WTC11 (cell line): ENCODE results near the gene RPN2. TPM values are rescaled to one million over a fixed set of nuclear protein-coding genes. Genes with fewer than 3 reads are reported as not detected.

ENCODE experiments used
- ATAC-seq: fragments of 200-7000 bp; cut with Tn5 transposase; 2 replicates; pipeline ENCODE4 v1.10.0; 2021; ENCODE audit warnings: mild to moderate bottlenecking, moderate library complexity
- CTCF ChIA-PET: fragments of 300-600 bp; sonication (Branson Sonifier 250); formaldehyde crosslinking; loops from one replicate; lab custom pipeline; 2021; ENCODE audit warnings: antibody characterized with exemption; lab: Charles Lee
- POLR2A ChIA-PET: fragments of 350-600 bp; sonication (Branson Sonifier 250); formaldehyde crosslinking; loops from one replicate; lab custom pipeline; 2021; ENCODE audit warnings: antibody characterized with exemption; lab: Charles Lee
- DNase-seq: peaks from one replicate; pipeline ENCODE4 v3.0.0; 2021; ENCODE audit warnings: low spot score
- H3K27ac Mint-ChIP-seq: 2 replicates; pipeline ENCODE4 v1.8.0; 2021; ENCODE audit warnings: mixed read lengths
- H3K27me3 Mint-ChIP-seq: 2 replicates; pipeline ENCODE4 v1.8.0; 2021; ENCODE audit warnings: low read depth, mild to moderate bottlenecking, moderate library complexity, mixed read lengths
- H3K36me3 Mint-ChIP-seq: 2 replicates; pipeline ENCODE4 v1.8.0; 2021; ENCODE audit warnings: mixed read lengths
- H3K4me1 Mint-ChIP-seq: 2 replicates; pipeline ENCODE4 v1.8.0; 2022; ENCODE audit warnings: mixed read lengths
- H3K4me3 Mint-ChIP-seq: 2 replicates; pipeline ENCODE4 v1.8.0; 2021; ENCODE audit warnings: mild to moderate bottlenecking, moderate library complexity, mixed read lengths
- H3K9me3 Mint-ChIP-seq: 2 replicates; pipeline ENCODE4 v1.8.0; 2021; ENCODE audit warnings: mixed read lengths
- ARID4B ChIP-seq: sonication (generic); formaldehyde crosslinking; IDR thresholded peaks from 2 replicates; pipeline ENCODE4 v1.8.0; 2023; ENCODE audit warnings: missing genetic modification reagents, mild to moderate bottlenecking, borderline replicate concordance
- CTCF ChIP-seq: fragments of 200-600 bp; IDR thresholded peaks from 2 replicates; pipeline ENCODE4 v1.8.0; 2022; ENCODE audit warnings: antibody characterized with exemption
- ESRRA ChIP-seq: sonication (generic); formaldehyde crosslinking; IDR thresholded peaks from 2 replicates; pipeline ENCODE4 v1.8.1; 2022; ENCODE audit warnings: mild to moderate bottlenecking, missing genetic modification reagents, borderline replicate concordance
- FOXJ3 ChIP-seq: sonication (generic); formaldehyde crosslinking; IDR thresholded peaks from 2 replicates; pipeline ENCODE4 v1.9.0; 2021; ENCODE audit warnings: missing genetic modification reagents, mild to moderate bottlenecking, borderline replicate concordance
- OVOL2 ChIP-seq: fragments of 250-450 bp; sonication (Bioruptor Pico); IDR thresholded peaks from 2 replicates; pipeline ENCODE4 v1.9.0; 2021; ENCODE audit warnings: mild to moderate bottlenecking, borderline replicate concordance
- ZBTB21 ChIP-seq: sonication (generic); formaldehyde crosslinking; IDR thresholded peaks from 2 replicates; pipeline ENCODE4 v1.8.1; 2023; ENCODE audit warnings: mild to moderate bottlenecking, missing genetic modification reagents, borderline replicate concordance
- ZNF423 ChIP-seq: fragments of 250-450 bp; sonication (Bioruptor Pico); IDR thresholded peaks from 2 replicates; pipeline ENCODE4 v2.1.2; 2022; ENCODE audit warnings: mild to moderate bottlenecking, moderate library complexity
- total RNA-seq: library from RNA; stranded (reverse); gene quantifications from 3 replicates; pipeline ENCODE4 v1.2.3, GENCODE V29; 2021
- TF ChIP-seq, protein P1 (sequence below): sonication (generic); formaldehyde crosslinking; IDR thresholded peaks from 2 replicates; pipeline ENCODE4 v1.8.1; 2023; ENCODE audit warnings: mild to moderate bottlenecking, missing genetic modification reagents, moderate library complexity
- TF ChIP-seq, protein P2 (sequence below): sonication (generic); formaldehyde crosslinking; IDR thresholded peaks from 2 replicates; pipeline ENCODE4 v1.8.0; 2022; ENCODE audit warnings: mild to moderate bottlenecking, missing genetic modification reagents
- TF ChIP-seq, protein P3 (sequence below): sonication (generic); formaldehyde crosslinking; IDR thresholded peaks from 2 replicates; pipeline ENCODE4 v1.8.1; 2023; ENCODE audit warnings: mild to moderate bottlenecking, missing genetic modification reagents, borderline replicate concordance

Gene RPN2
- total RNA-seq, 1 experiment from 2014 or later, result 205 TPM

GRCh38 chr20:37201827-37202162 lies 22.7 kb downstream of the RPN2 start (continued):
- TF ChIP-seq, protein P1, sequence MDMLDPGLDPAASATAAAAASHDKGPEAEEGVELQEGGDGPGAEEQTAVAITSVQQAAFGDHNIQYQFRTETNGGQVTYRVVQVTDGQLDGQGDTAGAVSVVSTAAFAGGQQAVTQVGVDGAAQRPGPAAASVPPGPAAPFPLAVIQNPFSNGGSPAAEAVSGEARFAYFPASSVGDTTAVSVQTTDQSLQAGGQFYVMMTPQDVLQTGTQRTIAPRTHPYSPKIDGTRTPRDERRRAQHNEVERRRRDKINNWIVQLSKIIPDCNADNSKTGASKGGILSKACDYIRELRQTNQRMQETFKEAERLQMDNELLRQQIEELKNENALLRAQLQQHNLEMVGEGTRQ (CRISPR knock-in tag), result no peak
- TF ChIP-seq ESRRA (CRISPR knock-in tag) (no peak), CTCF (no peak)

- H3K27me3 Mint-ChIP-seq, result no peaks in the 10 kb centered on the region
- H3K4me3 Mint-ChIP-seq, result no peak overlapping the region
- ATAC-seq (peak; percentile 50; the same call in 1 of the 2 replicates), DNase-seq (peak; percentile 36)
- H3K9me3 Mint-ChIP-seq, result no peaks in the 10 kb centered on the region
- peak overlapping the region; percentile 75 for H3K27ac Mint-ChIP-seq
- POLR2A ChIA-PET, result interaction anchor here (0.7 kb wide), 1 partner anchor 57 kb away, joined by 3 read pairs; no protein-coding TSS in a partner anchor
- peaks cover 71% of the 10 kb centered on the region for H3K36me3 Mint-ChIP-seq
- CTCF ChIA-PET, result no interaction called here
- no peaks in the 10 kb centered on the region for H3K4me1 Mint-ChIP-seq
- TF ChIP-seq CTCF (peak; percentile 50), ARID4B (no peak), FOXJ3 (no peak), ZNF423 (CRISPR knock-in tag) (no peak), ZBTB21 (CRISPR knock-in tag) (no peak), OVOL2 (CRISPR knock-in tag) (no peak)
- TF ChIP-seq, protein P2, sequence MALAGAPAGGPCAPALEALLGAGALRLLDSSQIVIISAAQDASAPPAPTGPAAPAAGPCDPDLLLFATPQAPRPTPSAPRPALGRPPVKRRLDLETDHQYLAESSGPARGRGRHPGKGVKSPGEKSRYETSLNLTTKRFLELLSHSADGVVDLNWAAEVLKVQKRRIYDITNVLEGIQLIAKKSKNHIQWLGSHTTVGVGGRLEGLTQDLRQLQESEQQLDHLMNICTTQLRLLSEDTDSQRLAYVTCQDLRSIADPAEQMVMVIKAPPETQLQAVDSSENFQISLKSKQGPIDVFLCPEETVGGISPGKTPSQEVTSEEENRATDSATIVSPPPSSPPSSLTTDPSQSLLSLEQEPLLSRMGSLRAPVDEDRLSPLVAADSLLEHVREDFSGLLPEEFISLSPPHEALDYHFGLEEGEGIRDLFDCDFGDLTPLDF (CRISPR knock-in tag), result no peak
- TF ChIP-seq, protein P3, sequence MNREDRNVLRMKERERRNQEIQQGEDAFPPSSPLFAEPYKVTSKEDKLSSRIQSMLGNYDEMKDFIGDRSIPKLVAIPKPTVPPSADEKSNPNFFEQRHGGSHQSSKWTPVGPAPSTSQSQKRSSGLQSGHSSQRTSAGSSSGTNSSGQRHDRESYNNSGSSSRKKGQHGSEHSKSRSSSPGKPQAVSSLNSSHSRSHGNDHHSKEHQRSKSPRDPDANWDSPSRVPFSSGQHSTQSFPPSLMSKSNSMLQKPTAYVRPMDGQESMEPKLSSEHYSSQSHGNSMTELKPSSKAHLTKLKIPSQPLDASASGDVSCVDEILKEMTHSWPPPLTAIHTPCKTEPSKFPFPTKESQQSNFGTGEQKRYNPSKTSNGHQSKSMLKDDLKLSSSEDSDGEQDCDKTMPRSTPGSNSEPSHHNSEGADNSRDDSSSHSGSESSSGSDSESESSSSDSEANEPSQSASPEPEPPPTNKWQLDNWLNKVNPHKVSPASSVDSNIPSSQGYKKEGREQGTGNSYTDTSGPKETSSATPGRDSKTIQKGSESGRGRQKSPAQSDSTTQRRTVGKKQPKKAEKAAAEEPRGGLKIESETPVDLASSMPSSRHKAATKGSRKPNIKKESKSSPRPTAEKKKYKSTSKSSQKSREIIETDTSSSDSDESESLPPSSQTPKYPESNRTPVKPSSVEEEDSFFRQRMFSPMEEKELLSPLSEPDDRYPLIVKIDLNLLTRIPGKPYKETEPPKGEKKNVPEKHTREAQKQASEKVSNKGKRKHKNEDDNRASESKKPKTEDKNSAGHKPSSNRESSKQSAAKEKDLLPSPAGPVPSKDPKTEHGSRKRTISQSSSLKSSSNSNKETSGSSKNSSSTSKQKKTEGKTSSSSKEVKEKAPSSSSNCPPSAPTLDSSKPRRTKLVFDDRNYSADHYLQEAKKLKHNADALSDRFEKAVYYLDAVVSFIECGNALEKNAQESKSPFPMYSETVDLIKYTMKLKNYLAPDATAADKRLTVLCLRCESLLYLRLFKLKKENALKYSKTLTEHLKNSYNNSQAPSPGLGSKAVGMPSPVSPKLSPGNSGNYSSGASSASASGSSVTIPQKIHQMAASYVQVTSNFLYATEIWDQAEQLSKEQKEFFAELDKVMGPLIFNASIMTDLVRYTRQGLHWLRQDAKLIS, result no peak
Measured at GRCh38 chr20:37202267-37202943, 23.3 kb downstream of the RPN2 start.
